Thoracic aorta (tissue), 2 donors: Measurements from ENCODE around the gene FOXP1. TPM values are rescaled to one million over a fixed set of nuclear protein-coding genes. Genes with fewer than 3 reads are reported as not detected.

ENCODE experiments used
- ATAC-seq: fragments of 150-250 bp; one replicate; pipeline ENCODE4 v1.8.0; 2017; ENCODE audit warnings: low read depth; ENCODE audit not compliant: insufficient number of reproducible peaks, low FRiP score
- DNase-seq: peaks from one replicate; pipeline ENCODE4 v3.0.0-alpha.2; 2020; ENCODE audit warnings: low spot score
- H3K27ac ChIP-seq, 2 donors: fragments of 200-600 bp; sonication (generic); 1 replicate in 1 of 2; 2 replicates in 1 of 2; pipeline ENCODE4 v1.5.1; 2016; ENCODE audit warnings: mild to moderate bottlenecking in 2 of 2, moderate library complexity in 2 of 2
- H3K27me3 ChIP-seq: fragments of 200-600 bp; sonication (generic); replicated peaks from 2 replicates; pipeline ENCODE4 v1.6.0; 2016; ENCODE audit warnings: mild to moderate bottlenecking; ENCODE audit not compliant: insufficient read depth
- H3K36me3 ChIP-seq: fragments of 200-600 bp; sonication (generic); one replicate; pipeline ENCODE4 v1.5.1; 2016
- H3K4me1 ChIP-seq, 2 donors: fragments of 200-600 bp; sonication (generic); 1 replicate in 1 of 2; 2 replicates in 1 of 2; pipeline versions ENCODE4 v1.5.1 to v1.6.0; 2016; ENCODE audit warnings: low read depth in 2 of 2, mild to moderate bottlenecking in 1 of 2; ENCODE audit not compliant: control insufficient read depth in 1 of 2
- H3K4me3 ChIP-seq: fragments of 200-600 bp; sonication (generic); 2 replicates; pipeline ENCODE4 v1.5.1; 2016; ENCODE audit warnings: mild to moderate bottlenecking
- H3K9me3 ChIP-seq: fragments of 200-600 bp; sonication (generic); 2 replicates; pipeline ENCODE4 v1.5.1; 2016
- CTCF ChIP-seq: fragments of 200-600 bp; sonication (generic); IDR thresholded peaks from one replicate; pipeline ENCODE4 v1.5.1; 2019; ENCODE audit warnings: antibody characterized with exemption
- total RNA-seq, 2 donors: library from RNA; depleted of rRNA; stranded (reverse); fragments of >200 nt; gene quantifications; one replicate each; pipeline versions ENCODE4 v1.1.0 to v1.2.3, GENCODE V29; 2016

FOXP1 gene
- total RNA-seq, 2 donors from 2014 or later: 176 to 255 TPM

DNA sequence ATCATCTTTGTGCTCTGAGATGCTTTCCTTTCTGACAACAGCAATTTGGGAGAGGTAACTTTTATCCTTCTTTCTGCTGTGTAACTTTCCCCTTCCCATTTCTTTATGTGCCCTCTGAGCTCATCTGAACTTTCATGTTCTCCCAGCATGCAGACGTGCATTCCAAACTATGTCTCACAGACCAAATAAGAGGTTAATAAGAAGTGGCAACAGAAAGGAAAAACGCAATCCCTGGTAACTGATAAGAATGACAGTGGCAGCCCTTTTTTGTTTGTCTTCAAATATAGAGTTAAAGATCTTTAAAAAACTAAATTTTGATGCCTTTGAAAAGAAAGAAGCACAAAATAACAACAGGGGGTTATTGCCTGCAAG is 533.4 kb downstream of the FOXP1 start:
- Histone ChIP-seq H3K4me3 (no peak overlapping the region), H3K9me3 (no peaks in the 10 kb centered on the region), H3K36me3 (peaks cover 3% of the 10 kb centered on the region), H3K27ac (peak overlapping the region in 1 of 2 donors; percentile 45), H3K27me3 (no peaks in the 10 kb centered on the region), H3K4me1 (peaks cover 61 to 100% of the 10 kb centered on the region in 2 donors)
- ATAC-seq (no peak), DNase-seq (no peak)
- TF ChIP-seq CTCF: no peak

- H3K4me1 ChIP-seq: peaks cover 52 to 93% of the 10 kb centered on the region in 2 donors
- peaks cover 3% of the 10 kb centered on the region for H3K36me3 ChIP-seq
- ATAC-seq: no peak
These were observed 534.6 kb downstream of the FOXP1 start for GRCh38 chr3:71048948-71049347.

GRCh38 chr3:71047616-71048531 is 535.7 kb downstream of the FOXP1 start:
- Histone ChIP-seq H3K27me3 (no peaks in the 10 kb centered on the region), H3K4me3 (peak overlapping the region; percentile 15), H3K9me3 (no peaks in the 10 kb centered on the region), H3K4me1 (peaks cover 44 to 82% of the 10 kb centered on the region in 2 donors), H3K27ac (peak overlapping the region in 1 of 2 donors; percentile 18), H3K36me3 (peaks cover 10% of the 10 kb centered on the region)
- no peak for TF ChIP-seq CTCF
- no peak for DNase-seq
- no peak for ATAC-seq

More at GRCh38 chr3:71048948-71049347, 534.6 kb downstream of the FOXP1 start:
- Histone ChIP-seq H3K27me3 (no peaks in the 10 kb centered on the region), H3K4me3 (peak overlapping the region; percentile 16), H3K9me3 (no peaks in the 10 kb centered on the region), H3K27ac (peak overlapping the region; percentile 7 to 45)
- TF ChIP-seq CTCF: no peak
- DNase-seq: no peak

GRCh38 chr3:71046791-71047190 is 536.7 kb downstream of the FOXP1 start:
- no peak overlapping the region for H3K27ac ChIP-seq
- H3K4me3 ChIP-seq: no peak overlapping the region
- H3K27me3 ChIP-seq: no peaks in the 10 kb centered on the region
- ATAC-seq: no peak
- H3K4me1 ChIP-seq: peaks cover 43 to 71% of the 10 kb centered on the region in 2 donors
- no peak for TF ChIP-seq CTCF
- peaks cover 10% of the 10 kb centered on the region for H3K36me3 ChIP-seq
- DNase-seq: no peak
- no peaks in the 10 kb centered on the region for H3K9me3 ChIP-seq

- Histone ChIP-seq H3K27ac (no peak overlapping the region), H3K27me3 (no peaks in the 10 kb centered on the region), H3K4me1 (peaks cover 45 to 70% of the 10 kb centered on the region in 2 donors), H3K9me3 (no peaks in the 10 kb centered on the region), H3K36me3 (peaks cover 16% of the 10 kb centered on the region), H3K4me3 (no peak overlapping the region)
- no peak for DNase-seq
- ATAC-seq: no peak
- no peak for TF ChIP-seq CTCF
These were observed 537.6 kb downstream of the FOXP1 start for GRCh38 chr3:71045917-71046282.
